Calu3 (cell line): ENCODE measurements around the gene TENT4A. TPM values are rescaled to one million over a fixed set of nuclear protein-coding genes. Genes with fewer than 3 reads are reported as not detected.

Experiments used
- BruUV-seq: library from RNA; stranded (reverse); fragments of 400-500 nt; replicated peaks from 2 replicates; lab custom pipeline; 2021; lab: Mats Ljungman, UMichigan
- CTCF ChIA-PET: fragments of 300-600 bp; sonication (Branson Sonifier 250); formaldehyde crosslinking; loops from one replicate; lab custom pipeline; 2022; ENCODE audit warnings: antibody characterized with exemption; lab: Charles Lee
- DNase-seq: peaks from one replicate; pipeline ENCODE4 v3.0.0; 2022
- H3K27ac Mint-ChIP-seq: one replicate; pipeline ENCODE4 v1.8.0; 2022; ENCODE audit warnings: mixed read lengths; ENCODE audit not compliant: unreplicated experiment
- H3K27me3 Mint-ChIP-seq: one replicate; pipeline ENCODE4 v1.8.0; 2022; ENCODE audit warnings: mixed read lengths; ENCODE audit not compliant: unreplicated experiment
- H3K36me3 Mint-ChIP-seq: one replicate; pipeline ENCODE4 v1.8.0; 2022; ENCODE audit warnings: mild to moderate bottlenecking, moderate library complexity, mixed read lengths; ENCODE audit not compliant: insufficient read depth, unreplicated experiment
- H3K4me1 Mint-ChIP-seq: one replicate; pipeline ENCODE4 v1.8.0; 2022; ENCODE audit warnings: mild to moderate bottlenecking, low read depth, mixed read lengths; ENCODE audit not compliant: unreplicated experiment
- H3K4me3 Mint-ChIP-seq: one replicate; pipeline ENCODE4 v1.8.0; 2022; ENCODE audit warnings: mild to moderate bottlenecking, low read depth, moderate library complexity, mixed read lengths; ENCODE audit not compliant: unreplicated experiment
- H3K9me3 Mint-ChIP-seq: one replicate; pipeline ENCODE4 v1.8.0; 2022; ENCODE audit warnings: low read depth, mixed read lengths; ENCODE audit not compliant: unreplicated experiment
- CTCF ChIP-seq: fragments of 200-600 bp; IDR thresholded peaks from one replicate; pipeline ENCODE4 v1.8.0; 2022; ENCODE audit warnings: antibody characterized with exemption; ENCODE audit not compliant: unreplicated experiment
- intact Hi-C: fragments of 100-400 bp; cut with micrococcal nuclease; formaldehyde crosslinking; loops from one replicate; pipeline ENCODE4 v1.10.0; 2022; ENCODE audit not compliant: unreplicated experiment
- total RNA-seq: library from RNA; stranded (reverse); gene quantifications from 2 replicates; pipeline ENCODE4 v1.2.3, GENCODE V29; 2022

Gene TENT4A
- total RNA-seq, 1 experiment from 2014 or later = 39.9 TPM

- intact Hi-C loops = no loop called here
- Mint-ChIP-seq H3K27ac (peak overlapping the region; percentile 62), H3K36me3 (peaks cover 35% of the 10 kb centered on the region), H3K4me3 (peak overlapping the region; percentile 78), H3K9me3 (no peaks in the 10 kb centered on the region), H3K4me1 (peaks cover 52% of the 10 kb centered on the region), H3K27me3 (no peaks in the 10 kb centered on the region)
- CTCF ChIA-PET = no interaction called here
- TF ChIP-seq CTCF = no peak
- no peak for DNase-seq
- BruUV-seq = no TSS peak
Measured at GRCh38 chr5:6716629-6717149, 3.5 kb downstream of the TENT4A start.

- CTCF ChIA-PET = no interaction called here
- H3K36me3 Mint-ChIP-seq = peaks cover 31% of the 10 kb centered on the region
- intact Hi-C loops = no loop called here
- no peaks in the 10 kb centered on the region for H3K27me3 Mint-ChIP-seq
- no peak overlapping the region for H3K27ac Mint-ChIP-seq
- H3K9me3 Mint-ChIP-seq = no peaks in the 10 kb centered on the region
- no peak for TF ChIP-seq CTCF
- peak overlapping the region; percentile 78 for H3K4me3 Mint-ChIP-seq
- peaks cover 56% of the 10 kb centered on the region for H3K4me1 Mint-ChIP-seq
- no TSS peak for BruUV-seq
- DNase-seq = no peak
Measured at GRCh38 chr5:6717247-6717646, 4.0 kb downstream of the TENT4A start.

GRCh38 chr5:6717687-6718086 lies 4.5 kb downstream of the TENT4A start:
- no peak for DNase-seq
- Mint-ChIP-seq H3K4me3 (peak overlapping the region; percentile 78), H3K4me1 (peaks cover 56% of the 10 kb centered on the region), H3K36me3 (peaks cover 27% of the 10 kb centered on the region), H3K27me3 (no peaks in the 10 kb centered on the region), H3K27ac (no peak overlapping the region), H3K9me3 (no peaks in the 10 kb centered on the region)
- intact Hi-C loops = no loop called here
- no peak for TF ChIP-seq CTCF
- CTCF ChIA-PET = no interaction called here
- no TSS peak for BruUV-seq

GRCh38 chr5:6718161-6718681 lies 5.0 kb downstream of the TENT4A start:
- no peaks in the 10 kb centered on the region for H3K9me3 Mint-ChIP-seq
- H3K27me3 Mint-ChIP-seq = no peaks in the 10 kb centered on the region
- DNase-seq = no peak
- peaks cover 21% of the 10 kb centered on the region for H3K36me3 Mint-ChIP-seq
- BruUV-seq = no TSS peak
- CTCF ChIA-PET = no interaction called here
- H3K4me3 Mint-ChIP-seq = no peak overlapping the region
- TF ChIP-seq CTCF = no peak
- intact Hi-C loops = no loop called here
- H3K4me1 Mint-ChIP-seq = peaks cover 56% of the 10 kb centered on the region
- no peak overlapping the region for H3K27ac Mint-ChIP-seq
